Measurements from ENCODE around the gene NAV3.
A peak's percentile ranks its signal among the peaks of the same experiment; 100 is the strongest.

The NAV3 gene

DNA sequence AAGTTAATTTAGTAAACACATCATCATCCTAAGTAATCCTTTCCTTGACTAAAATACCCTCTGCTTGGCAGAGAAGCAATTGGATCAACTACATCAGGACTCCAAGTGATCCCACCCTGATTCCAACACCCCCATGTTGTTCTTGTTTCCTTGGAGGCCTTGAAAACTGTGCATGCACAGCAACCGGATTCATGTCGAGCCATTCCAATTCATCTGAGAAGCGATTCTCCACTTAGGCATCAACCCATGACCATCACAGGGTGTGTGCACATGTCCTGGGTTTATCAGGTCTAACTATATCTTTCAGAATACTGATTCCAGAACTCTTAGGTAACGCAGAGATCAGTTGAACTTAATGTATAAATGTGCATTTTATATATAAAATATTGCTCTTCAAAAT lies 163.0 kb downstream of the NAV3 start:
- no peak for DNase-seq

DNA sequence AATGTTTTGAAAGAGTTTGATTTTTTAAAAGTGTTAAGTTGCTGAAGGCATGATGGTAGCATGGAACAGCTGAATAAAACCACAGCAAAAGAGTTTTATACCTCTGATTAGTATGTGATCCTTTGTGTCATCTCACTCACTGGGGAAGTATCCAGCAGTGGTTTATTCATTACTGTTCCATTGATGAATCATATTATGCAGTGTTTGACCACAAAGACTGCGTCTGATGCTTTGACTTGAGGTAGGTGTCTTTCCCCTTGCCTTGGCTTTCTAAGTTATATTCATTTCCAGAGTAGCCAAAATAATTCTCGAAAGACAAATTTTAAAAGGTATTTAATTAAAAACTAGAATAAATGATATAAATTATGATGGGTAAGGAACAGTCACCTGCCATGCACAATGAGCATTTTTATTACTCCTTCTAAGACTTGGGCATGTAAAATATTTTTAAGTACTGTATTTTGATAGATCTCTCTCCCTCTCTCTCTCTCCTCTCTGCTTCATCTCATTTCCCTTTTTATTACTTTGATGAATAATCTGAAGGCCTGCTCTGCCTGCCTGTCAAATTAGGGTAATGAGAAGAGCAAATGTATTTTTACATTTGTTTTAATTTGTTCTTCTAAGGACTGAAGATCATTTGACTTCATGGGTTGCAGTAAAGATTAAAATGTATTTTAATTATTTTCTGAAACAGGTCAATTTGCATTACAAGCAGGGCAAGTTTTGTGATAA lies 164.9 kb downstream of the NAV3 start:
- no peak for DNase-seq

DNA sequence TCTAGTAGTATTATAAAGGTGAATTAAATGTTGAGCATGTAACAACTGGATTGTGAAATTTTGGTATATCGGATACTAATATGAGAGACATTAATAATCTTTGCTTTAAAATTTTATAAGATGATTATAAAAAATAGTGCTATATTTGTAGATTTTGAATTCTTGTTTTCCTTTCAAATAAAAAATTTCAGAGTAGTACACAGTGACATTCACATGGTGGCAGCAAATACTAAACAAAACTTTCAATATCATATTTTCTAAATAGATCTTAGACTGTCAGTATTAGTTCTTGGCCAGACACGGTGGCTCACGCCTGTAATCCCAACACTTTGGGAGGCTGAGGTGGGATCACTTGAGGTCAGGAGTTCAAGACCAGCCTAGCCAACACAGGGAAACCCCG lies 166.0 kb downstream of the NAV3 start:
- no peak for DNase-seq

DNA sequence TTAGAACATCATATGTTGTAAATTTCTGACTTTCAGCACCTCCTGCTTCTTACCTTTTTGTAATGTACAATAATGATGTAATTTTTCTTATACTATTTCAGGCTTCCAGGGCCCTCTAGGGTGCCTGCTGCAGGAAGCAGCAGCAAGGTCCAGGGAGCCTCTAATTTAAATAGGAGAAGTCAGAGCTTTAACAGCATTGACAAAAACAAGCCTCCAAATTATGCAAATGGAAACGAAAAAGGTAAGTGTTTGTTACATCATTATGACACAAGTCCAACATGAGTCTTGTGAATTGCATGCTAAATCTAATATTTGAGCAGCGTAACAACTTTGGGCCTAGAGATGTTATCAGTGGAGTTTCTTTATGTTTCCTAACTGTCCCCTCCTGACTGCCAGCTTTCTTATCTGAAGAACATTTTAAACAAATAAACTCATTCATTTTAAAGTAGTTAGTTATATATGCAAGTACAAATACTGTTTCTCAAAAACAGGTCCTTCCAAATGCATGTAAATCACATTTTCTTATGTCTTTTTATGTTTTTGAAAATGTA lies 167.6 kb downstream of the NAV3 start:
- DNase-seq = no peak

DNA sequence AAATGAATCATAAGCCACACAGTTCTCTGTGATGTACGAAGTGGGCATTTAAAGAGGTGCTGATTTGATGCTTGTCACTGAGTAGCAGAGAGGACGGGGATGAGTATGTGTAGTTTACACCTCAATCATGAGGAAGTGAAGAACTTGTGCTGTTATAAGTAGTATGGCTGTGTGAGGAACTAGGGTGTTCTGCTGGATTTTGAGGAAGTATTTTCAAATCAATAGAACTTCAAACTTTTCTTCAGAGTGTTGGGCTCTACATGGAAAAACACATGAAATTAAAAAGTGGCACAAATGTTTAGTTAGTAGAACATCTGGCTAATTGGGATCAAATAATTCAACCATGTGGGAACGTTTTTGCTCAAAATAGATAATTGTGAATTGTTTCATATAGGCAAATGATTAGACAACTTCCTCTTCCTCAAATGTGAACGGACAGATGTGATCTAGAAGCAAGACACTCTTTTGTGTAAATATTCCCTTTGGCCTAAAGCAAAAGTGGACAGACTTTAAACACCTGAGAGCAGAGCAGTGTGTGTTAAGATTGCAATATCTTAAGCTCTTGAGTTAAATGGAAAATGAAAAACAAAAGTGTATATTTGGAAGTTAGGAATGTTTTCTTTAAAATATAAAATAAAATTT lies 168.5 kb downstream of the NAV3 start:
- no peak for DNase-seq

DNA sequence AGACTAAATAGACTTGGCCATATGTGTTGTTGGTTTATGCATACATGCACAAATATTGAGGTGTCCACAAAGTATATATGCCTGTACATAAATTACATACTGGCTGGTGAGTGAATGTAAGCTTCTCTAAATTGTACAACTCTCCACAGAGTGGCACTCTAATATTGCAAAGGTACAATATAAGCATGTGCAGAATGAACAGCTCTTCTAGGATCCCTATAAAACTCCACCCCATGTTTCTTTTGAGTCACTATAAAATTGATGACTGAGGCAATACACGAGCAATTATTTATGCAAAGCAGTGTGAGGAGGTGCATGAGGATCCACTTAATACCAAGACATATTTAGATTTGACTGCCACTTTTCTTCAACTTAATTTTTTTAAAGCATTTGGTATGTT lies 172.2 kb downstream of the NAV3 start:
- no peak for DNase-seq

DNA sequence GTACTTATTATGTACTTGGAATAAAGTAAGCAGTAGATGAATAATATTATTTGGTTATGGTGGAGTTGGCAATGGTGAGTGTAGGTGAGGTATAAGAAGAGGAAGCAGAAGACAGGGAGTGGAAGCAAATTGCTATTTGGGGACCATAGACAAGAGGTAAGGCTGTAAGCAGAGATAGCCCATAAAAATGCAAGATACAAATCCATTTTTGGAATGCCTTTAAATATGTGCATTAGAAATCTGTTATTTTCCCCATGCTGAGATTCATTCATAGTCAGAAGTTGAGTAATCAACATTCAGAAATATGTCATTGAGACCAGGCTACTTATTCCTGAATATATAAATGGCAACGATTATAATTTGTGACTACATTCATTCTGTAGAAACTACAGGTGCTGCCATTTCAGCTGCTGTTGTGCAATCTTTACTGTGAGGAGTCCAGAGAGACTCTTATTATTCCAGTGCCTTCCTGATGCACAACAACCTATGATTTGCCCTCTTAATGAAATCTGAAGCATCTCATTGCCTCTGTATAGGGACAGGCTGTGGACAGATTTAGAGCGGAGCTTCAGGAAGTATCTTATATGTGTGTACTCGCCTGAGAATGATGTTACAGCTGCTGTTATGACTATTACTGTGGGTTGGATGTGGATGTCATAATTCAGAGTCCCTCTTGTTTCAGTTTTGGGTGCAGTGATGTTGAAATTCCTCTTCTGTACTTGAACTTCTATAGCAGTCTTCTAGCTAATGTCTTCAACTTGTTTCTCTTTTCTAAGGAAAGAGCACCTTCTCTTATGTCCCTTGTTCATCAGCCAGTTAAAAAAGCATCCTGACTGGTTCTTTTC lies 173.8 kb downstream of the NAV3 start:
- DNase-seq = no peak

DNA sequence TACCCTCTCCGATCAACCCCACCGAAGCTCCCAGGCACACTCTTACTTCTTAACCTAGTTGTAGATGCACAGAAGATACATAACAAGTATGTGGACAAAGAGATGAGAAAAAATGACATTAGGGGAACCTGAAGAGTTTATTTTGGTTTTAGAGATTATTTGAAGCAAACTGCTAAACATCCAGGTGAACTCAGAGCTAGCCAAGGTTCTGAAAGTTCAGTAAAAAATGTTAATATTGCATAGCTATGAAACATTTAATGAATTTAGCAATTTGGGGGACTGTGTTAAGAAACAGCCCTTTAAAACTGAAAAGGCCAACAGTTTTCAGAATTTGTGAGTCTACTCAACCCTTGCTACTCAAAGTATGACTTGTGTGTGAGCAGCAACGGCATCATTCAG lies 174.4 kb downstream of the NAV3 start:
- DNase-seq = no peak

DNA sequence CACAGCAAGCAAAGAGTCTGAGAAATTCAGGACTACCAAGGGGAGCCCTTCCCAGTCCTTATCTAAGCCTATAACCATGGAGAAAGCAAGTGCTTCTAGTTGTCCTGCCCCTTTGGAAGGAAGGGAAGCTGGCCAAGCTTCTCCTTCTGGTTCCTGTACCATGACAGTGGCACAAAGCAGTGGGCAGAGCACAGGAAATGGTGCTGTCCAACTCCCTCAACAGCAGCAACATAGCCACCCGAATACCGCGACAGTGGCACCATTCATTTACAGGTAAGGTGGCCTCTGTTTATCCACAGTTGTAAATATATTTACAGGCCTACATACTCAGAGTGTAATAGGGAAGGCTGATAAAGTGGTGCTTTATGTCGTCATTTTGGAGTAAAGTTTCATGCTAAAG lies 176.5 kb downstream of the NAV3 start:
- DNase-seq = no peak

DNA sequence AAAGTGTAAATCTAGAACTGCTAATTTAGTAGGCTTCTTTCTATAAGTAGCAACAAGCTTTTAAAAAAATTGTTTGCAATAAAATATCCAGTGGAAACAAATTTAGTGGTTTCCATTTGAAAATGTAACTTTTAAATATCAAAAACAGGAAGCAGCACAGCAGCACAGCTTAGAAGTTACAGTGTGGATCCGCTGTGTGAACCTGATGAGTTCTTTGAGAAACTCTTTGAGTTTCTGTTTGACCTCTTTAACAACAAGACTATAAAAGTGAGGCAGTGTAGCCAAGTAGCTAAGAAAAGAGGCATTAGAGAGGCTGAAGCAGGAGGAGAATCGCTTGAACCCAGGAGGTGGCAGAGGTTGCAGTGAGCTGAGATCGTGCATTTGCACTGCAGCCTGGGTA lies 178.3 kb downstream of the NAV3 start:
- no peak for DNase-seq

DNA sequence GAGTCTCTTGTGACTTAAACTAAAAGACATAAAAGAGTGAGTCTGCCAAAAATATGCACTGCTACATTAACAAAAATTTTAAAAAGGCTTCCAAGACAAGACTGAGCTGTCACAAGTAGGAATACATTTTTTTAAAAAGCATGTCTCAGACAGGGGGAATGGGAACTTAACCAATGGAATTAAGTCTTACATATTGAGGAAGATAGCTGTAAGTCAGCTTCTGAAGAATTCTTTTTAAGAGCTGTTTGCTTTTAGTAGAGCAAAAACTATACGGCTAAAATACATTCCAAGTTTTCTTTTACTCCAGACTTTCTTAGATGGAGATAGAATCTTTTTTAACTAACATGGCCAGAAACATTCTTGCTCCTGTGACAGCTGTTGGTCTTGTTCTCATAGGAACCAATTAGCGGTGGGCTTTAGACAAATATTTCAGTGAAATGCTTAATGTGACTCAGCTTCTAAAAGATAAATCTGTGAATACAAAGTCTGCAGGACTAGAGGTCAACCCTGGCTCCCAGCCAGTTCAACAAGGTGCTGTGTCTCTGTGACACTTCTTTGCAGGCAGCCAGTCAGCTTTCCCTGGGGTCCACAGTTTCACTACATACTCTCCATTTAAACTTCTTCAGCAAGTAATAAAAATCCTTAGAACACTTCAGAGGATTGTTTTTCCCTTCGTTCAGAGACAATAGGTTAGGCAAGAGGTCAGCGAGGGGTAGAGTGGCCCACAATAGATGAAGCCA lies 187.6 kb downstream of the NAV3 start:
- peak; percentile 51 for DNase-seq

DNA sequence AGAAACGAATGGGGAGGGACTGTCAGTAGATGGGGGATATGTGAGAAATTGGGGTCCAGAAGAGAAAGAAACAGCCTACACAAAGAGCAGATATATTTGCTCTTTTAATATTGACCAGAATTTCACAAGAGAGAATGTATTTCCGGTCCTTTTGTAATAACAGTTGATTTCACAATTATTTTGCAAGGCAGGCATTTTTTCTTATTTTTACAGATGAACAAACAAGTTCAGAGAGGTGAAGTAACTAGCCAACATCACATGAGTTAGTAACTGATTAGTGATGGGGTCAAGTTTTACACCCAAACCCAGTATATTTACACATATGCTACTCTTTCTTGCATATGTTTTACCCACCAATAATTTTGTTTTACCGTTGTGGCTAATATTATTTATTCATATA lies 188.2 kb downstream of the NAV3 start:
- DNase-seq = no peak

DNA sequence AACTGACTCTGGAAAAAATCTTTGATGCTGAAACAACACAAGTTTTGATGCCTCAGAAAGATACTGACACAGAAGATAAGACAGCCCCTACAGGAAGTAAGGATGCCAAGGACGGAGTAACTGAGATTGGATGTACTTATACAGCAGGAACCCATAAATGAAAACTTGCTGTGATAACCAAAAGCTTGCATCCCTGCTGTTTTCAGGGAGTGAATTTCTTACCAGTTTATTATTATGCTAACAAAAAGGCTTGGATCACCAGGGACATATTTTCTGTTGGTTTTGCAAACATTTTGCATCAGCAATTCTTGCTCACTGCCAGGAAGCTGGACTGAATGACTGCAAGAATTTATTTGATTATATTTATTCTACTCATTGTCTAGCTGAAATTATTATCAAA lies 197.7 kb downstream of the NAV3 start:
- DNase-seq = no peak

DNA sequence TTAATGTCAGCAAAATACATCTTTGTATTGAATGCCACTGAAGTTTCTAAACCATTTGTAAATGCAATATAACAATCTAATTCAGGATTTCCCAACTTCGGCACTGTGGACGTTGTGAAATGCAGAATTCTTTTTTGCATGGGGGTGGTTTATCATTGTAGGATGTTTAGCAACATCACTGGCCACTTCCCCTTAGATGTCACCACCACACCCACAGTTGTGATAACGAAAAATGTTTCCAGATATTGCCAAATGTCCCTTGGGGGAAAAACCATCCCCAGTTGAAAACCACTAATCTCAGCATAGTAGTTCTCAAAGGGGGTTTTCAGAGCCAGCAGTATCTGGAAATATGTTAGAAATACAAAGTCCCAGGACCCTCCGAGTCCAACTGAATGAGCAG lies 203.3 kb downstream of the NAV3 start:
- DNase-seq = no peak

DNA sequence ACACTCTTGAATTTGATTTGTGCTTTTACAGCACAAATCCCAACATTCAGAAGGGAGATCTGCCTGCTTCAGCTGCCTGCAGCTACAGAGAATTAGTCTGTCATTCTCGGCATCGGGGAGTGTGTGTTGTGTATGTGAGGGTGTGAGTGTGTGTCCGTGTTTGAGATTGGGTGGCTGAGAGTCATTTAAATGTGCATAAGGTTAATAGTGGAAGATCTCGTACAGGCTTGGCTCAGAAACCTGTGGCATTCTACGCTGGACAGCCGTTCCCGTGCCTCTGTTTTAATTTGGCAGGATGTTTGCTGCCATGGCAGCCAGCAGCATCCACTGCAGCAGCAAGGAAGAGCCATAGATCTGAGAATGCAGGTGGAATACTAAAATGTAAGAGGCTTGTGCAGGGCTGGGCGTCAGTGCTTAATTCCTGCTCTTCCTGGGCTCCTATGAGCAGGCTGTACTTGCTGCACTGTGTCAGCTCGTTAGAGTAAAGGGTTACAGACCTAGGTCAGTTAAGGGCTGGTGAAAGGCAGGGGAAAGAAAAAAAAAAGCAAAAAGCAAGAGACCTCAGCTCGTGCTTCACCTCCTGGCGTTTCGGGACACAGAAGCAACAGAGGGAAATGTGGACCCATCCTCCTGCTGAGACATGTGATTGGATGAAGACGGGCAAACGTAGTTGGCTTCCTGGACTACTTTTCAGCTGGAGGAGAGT lies 205.4 kb downstream of the NAV3 start:
- DNase-seq = peak; percentile 43

DNA sequence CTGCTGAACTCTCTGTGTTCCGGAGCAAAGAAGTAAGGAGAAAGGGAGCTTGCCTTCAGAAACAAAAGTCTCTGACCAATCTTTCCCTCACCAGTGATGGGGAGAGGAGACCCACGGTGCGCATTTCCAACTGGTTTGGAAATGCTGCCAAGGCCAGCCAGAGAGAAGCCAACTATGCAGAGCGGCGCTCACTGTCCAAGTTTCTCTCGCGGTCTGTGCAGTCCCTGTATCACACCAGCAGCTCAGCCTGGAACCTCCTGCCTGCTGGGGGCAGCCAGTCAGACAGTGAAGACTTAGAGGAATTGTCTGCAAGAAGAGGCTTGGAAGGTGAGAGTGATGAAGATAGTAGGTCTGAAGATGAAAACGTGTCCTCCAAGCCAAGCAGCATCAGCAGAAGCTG lies 206.2 kb downstream of the NAV3 start:
- DNase-seq = no peak

DNA sequence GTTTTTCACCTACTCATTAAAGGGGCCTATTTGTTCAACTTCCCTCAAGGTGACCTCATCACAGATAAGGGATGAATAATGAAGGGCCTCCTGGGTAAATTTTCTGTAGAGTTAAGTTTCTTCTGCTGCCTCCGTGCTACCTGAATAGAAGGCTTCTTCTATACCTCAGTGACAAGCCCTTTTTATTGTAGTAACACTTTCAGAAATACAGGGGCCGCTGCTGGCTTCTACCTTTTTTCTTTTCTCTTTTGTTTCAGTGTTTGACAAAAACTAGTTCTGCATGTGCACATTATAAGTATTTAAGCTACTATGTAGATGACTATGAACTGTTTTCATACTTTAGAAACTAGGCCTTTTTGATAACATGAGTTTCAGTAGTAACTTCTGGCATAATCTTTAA lies 207.0 kb downstream of the NAV3 start:
- DNase-seq = no peak

DNA sequence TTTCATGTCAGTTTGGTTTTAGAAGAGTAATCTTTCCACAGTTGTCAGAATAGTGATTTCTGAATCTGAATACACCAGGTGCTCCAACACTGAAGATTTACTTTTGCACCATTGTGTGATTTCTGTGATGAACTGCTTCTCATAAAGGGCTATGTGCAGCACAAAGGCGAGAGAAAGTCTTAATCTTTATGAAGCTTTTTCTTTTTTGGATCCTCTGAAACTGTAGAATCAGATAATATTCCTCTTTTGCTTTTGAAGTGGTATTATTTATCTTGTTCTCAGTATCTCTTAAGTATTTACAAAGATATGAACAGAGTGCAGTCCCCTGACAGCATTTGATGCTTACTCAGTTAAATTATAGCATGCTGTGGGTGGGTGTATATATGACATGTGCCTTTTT lies 207.8 kb downstream of the NAV3 start:
- DNase-seq = no peak

DNA sequence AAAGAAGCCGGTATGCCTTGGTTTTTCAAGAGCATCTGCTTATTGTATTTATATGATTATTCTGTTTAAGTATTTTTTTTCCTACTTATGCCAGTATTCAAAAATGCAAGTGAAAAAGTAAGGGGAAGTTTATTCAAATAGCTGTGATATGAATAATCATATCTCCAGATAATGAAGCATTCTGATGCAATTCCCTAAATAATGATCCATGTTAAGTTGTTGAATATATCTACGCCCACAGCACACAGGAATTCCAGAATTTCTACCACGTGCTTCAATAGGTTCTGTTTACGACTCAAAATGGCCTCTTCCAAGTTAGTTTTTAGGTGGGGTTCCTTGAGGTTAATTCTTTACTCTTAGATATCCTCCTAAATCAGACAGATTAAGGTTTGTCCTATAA lies 208.3 kb downstream of the NAV3 start:
- DNase-seq = no peak

DNA sequence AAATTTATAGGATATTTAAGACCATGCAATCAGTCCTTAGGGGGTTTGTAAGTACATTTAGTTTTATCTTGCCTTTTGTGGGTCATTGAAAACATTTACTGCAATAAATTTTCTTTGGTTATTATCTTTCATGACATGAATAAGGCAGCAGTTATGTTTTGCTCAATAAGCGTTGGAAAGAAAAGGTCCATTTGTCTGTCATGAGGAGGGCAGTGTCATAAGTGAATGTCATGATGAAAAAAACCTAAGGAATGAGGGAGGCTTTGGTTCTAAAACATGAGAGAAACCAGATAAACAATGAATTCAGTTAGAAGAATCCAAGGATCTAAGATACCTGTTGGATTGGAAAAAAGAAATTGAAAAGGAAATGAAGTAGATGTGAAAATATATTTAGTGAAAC lies 209.4 kb downstream of the NAV3 start:
- DNase-seq = no peak

DNA sequence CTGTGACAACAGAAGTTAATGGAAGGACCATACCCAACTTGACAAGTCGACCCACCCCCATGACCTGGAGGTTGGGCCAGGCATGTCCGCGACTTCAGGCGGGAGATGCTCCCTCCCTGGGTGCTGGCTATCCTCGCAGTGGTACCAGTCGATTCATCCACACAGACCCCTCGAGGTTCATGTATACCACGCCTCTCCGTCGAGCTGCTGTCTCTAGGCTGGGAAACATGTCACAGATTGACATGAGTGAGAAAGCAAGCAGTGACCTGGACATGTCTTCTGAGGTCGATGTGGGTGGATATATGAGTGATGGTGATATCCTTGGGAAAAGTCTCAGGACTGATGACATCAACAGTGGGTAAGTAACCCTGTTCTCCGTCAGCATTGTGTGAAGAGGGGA lies 220.1 kb downstream of the NAV3 start:
- DNase-seq = no peak

DNA sequence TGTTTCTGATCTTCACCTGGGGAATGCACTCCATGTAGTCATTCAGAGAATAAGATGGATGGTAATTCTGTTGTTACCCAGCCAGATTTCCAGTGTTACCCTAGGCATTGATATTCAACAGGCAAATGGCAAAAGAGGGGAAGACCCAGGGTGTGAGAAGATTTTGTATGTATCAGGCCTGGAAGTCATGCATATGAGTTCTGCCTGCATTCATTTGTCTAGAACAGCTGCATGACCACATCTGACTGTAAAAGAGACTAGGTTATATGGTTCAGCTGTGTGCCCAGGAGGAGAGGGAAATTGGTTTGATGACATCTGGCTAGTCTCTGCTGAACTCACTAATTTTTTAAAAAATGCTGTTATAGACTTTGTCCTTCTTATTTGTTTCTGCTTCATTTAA lies 224.9 kb downstream of the NAV3 start:
- DNase-seq = no peak
